Vagina (tissue), 2 donors: ENCODE measurements around the gene KRT73. TPM values are rescaled to one million over a fixed set of nuclear protein-coding genes. Genes with fewer than 3 reads are reported as not detected.

Experiments
- DNase-seq, 2 donors: peaks; one replicate each; pipeline ENCODE4 v3.0.0-alpha.2; 2017; ENCODE audit errors: extremely low spot score in 2 of 2
- H3K27ac ChIP-seq: fragments of 200-600 bp; sonication (generic); one replicate; pipeline ENCODE4 v1.5.1; 2019
- H3K27me3 ChIP-seq: fragments of 200-600 bp; sonication (generic); one replicate; pipeline ENCODE4 v1.5.1; 2019
- H3K36me3 ChIP-seq, 2 donors: fragments of 200-600 bp; sonication (generic); one replicate each; pipeline ENCODE4 v1.5.1; 2017 to 2019
- H3K4me1 ChIP-seq: fragments of 200-600 bp; sonication (generic); one replicate; pipeline ENCODE4 v1.5.1; 2019
- H3K4me3 ChIP-seq, 2 donors: fragments of 200-600 bp; sonication (generic); 1 replicate in 1 of 2; 2 replicates in 1 of 2; pipeline ENCODE4 v1.5.1; 2016 to 2019
- H3K9me3 ChIP-seq: fragments of 200-600 bp; sonication (generic); one replicate; pipeline ENCODE4 v1.5.1; 2019
- POLR2A ChIP-seq, 2 donors: fragments of 450-650 bp; IDR thresholded peaks; one replicate each; pipeline ENCODE4 v1.6.1; 2017; ENCODE audit warnings: antibody characterized with exemption in 2 of 2, mild to moderate bottlenecking in 2 of 2, moderate library complexity in 2 of 2
- POLR2AphosphoS5 ChIP-seq, 2 donors: sonication (generic); formaldehyde crosslinking; IDR thresholded peaks; one replicate each; pipeline ENCODE4 v1.9.0; 2017; ENCODE audit warnings: antibody characterized with exemption in 2 of 2, mild to moderate bottlenecking in 2 of 2, low read depth in 1 of 2; ENCODE audit not compliant: insufficient read depth in 1 of 2
- intact Hi-C: fragments of 100-400 bp; cut with DNase I; formaldehyde crosslinking; loops from one replicate; pipeline ENCODE4 v1.15.1; 2023
- total RNA-seq: library from RNA; depleted of rRNA; stranded (reverse); fragments of >200 nt; gene quantifications from one replicate; pipeline ENCODE4 v1.2.3, GENCODE V29; 2016
- TF ChIP-seq, protein P1 (sequence below), 3 experiments: fragments of 450-650 bp in 2 of 3; fragments of 200-600 bp in 1 of 3; sonication (generic) in 1 of 3; IDR thresholded peaks; one replicate each; pipeline ENCODE4 v1.5.1; 2017 to 2019; ENCODE audit warnings: antibody characterized with exemption in 3 of 3, mild to moderate bottlenecking in 2 of 3, moderate library complexity in 2 of 3

The KRT73 gene
- total RNA-seq, 1 donor from 2014 or later: not detected

DNA sequence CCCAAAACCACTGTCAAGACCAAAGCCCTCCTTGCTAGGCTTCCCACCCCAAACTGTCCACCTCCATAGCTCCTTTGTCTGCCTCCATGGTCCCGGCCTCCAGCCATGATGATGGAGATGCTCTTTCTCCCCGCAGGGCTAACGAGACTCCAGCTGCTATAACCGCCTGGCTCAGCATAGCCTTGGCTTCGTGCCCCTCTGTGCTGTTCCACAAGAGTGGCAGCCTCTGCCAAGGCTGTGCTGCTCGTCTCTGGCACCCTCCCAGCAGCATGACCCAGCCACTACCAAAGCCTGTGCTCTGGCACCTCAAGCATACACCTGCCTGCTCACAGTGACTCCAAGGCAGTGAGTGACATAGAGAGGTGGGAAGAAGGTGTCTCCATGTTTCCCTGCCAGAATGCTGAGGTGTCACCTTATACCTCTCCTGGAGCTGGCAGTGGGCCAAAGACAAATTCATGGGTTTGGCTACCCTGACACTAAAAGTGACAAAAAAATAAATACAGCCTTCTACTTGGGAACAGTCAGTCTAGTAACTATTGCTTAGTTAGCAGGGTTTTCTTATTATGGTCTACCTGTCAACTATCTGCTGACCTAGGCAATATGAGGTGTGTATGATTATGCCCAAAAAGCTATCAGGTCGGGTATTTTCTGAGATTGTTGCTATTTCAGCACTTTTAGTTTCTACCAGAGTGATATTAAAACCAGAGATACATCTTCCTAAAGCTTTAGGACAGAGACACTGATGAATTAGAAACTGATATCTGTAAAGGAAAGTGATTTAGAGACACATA is 16.1 kb upstream of the KRT73 start:
- TF ChIP-seq POLR2A (IDR thresholded peaks at IDR 0.05): no peak
- no peak for TF ChIP-seq POLR2AphosphoS5 (IDR thresholded peaks at IDR 0.05; ENCODE audit: insufficient read depth in 1 of 2, low read depth in 1 of 2)
- TF ChIP-seq, protein P1, sequence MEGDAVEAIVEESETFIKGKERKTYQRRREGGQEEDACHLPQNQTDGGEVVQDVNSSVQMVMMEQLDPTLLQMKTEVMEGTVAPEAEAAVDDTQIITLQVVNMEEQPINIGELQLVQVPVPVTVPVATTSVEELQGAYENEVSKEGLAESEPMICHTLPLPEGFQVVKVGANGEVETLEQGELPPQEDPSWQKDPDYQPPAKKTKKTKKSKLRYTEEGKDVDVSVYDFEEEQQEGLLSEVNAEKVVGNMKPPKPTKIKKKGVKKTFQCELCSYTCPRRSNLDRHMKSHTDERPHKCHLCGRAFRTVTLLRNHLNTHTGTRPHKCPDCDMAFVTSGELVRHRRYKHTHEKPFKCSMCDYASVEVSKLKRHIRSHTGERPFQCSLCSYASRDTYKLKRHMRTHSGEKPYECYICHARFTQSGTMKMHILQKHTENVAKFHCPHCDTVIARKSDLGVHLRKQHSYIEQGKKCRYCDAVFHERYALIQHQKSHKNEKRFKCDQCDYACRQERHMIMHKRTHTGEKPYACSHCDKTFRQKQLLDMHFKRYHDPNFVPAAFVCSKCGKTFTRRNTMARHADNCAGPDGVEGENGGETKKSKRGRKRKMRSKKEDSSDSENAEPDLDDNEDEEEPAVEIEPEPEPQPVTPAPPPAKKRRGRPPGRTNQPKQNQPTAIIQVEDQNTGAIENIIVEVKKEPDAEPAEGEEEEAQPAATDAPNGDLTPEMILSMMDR (IDR thresholded peaks at IDR 0.05): no peak
- Histone ChIP-seq H3K9me3 (no peaks in the 10 kb centered on the region), H3K4me3 (no peak overlapping the region), H3K27me3 (no peaks in the 10 kb centered on the region), H3K36me3 (no peaks in the 10 kb centered on the region), H3K4me1 (no peaks in the 10 kb centered on the region), H3K27ac (no peak overlapping the region)
- intact Hi-C loops: no loop called here
- peak; percentile 83 to 84 for DNase-seq

DNA sequence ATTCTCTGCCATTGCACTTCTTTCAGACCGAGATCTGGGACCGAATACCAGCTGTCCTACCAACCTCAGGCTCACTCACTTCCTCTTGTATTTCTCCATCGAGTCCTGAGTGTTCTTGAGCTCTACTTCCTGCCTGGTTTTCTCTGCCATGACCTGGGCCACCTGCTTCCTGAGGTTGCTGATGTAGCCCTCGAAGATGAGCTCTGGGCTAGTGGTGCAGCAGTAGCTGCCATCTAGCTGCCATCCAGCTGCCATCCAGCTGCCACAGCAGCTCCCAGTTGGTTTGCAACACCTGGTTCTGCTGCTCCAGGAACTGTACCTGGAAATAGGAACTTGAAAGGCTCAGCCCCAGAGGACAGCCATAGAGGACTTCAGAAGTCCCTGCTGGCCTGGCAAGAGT is 15.0 kb upstream of the KRT73 start:
- Histone ChIP-seq H3K4me1 (no peaks in the 10 kb centered on the region), H3K27ac (no peak overlapping the region), H3K4me3 (no peak overlapping the region), H3K9me3 (no peaks in the 10 kb centered on the region), H3K27me3 (no peaks in the 10 kb centered on the region), H3K36me3 (no peaks in the 10 kb centered on the region)
- peak in 1 of 2 donors; percentile 64 for DNase-seq
- TF ChIP-seq POLR2A (IDR thresholded peaks at IDR 0.05) (no peak), POLR2AphosphoS5 (IDR thresholded peaks at IDR 0.05; ENCODE audit: insufficient read depth in 1 of 2, low read depth in 1 of 2) (no peak)
- TF ChIP-seq, protein P1 (IDR thresholded peaks at IDR 0.05): no peak
- intact Hi-C loops: no loop called here

DNA sequence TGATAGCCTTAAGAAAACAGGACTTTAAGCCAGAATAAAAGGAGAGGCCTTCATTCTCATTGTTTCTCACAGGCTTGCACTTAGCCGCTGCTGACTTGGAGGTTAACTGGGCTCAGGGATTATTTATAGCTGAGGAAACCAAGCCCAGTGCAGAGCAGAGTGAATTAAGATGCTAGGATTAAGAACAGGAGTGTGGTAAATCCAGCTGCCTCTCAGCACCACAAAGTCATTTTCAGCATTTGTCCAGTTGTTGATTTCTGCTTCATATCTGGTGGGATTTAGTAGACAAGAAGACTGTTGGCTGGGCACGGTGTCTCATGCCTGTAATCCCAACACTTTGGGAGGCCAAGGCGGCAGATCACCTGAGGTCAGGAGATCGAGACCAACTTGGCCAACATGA is 14.3 kb upstream of the KRT73 start:
- DNase-seq: no peak
- Histone ChIP-seq H3K4me1 (no peaks in the 10 kb centered on the region), H3K4me3 (no peak overlapping the region), H3K9me3 (no peaks in the 10 kb centered on the region), H3K27ac (no peak overlapping the region), H3K36me3 (no peaks in the 10 kb centered on the region), H3K27me3 (no peaks in the 10 kb centered on the region)
- intact Hi-C loops: no loop called here
- TF ChIP-seq, protein P1 (IDR thresholded peaks at IDR 0.05): no peak
- TF ChIP-seq POLR2A (IDR thresholded peaks at IDR 0.05): no peak
- TF ChIP-seq POLR2AphosphoS5 (IDR thresholded peaks at IDR 0.05; ENCODE audit: insufficient read depth in 1 of 2, low read depth in 1 of 2): no peak

DNA sequence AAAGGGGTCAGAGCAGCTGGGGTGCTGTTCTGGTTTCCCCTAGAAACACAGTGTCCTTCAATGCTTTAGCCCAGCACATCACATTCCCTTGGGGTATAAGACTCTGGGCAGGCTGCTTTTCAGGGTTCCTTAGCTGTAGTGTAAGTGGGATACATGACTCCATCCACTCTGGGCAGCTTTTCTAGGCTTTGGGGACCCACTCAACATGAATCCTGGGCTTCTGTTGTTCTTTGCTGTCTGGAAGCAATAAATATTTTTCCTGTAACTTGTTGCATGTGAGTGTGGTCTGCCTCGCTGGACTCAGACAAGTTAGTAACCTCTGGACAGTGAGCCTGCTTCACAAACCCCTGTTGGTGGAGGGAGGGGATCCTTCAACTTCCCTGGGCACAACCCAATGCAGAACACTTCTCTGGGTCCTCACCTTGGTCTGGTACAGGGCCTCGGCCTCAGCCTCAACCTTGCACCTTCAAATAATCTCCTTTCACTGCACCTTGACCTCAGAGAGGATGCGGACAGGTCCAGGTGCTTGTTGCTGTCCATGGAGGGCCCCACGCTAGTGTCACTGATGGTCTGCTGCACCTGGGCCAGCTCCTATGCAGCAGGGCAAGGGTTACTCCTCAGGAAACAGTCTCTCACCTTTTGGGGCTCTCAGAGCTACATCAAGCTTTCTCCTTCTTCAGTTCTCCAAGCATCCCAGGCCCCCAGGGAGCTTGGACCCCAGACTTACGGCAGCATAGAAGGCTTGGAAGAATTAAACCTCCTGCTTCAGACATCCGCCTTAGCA is 13.5 kb upstream of the KRT73 start:
- intact Hi-C loops: no loop called here
- no peaks in the 10 kb centered on the region for H3K4me1 ChIP-seq
- no peaks in the 10 kb centered on the region for H3K9me3 ChIP-seq
- H3K36me3 ChIP-seq: no peaks in the 10 kb centered on the region
- peak; percentile 56 to 77 for DNase-seq
- no peak overlapping the region for H3K27ac ChIP-seq
- H3K4me3 ChIP-seq: no peak overlapping the region
- no peaks in the 10 kb centered on the region for H3K27me3 ChIP-seq
- TF ChIP-seq POLR2A (IDR thresholded peaks at IDR 0.05): no peak
- no peak for TF ChIP-seq POLR2AphosphoS5 (IDR thresholded peaks at IDR 0.05; ENCODE audit: insufficient read depth in 1 of 2, low read depth in 1 of 2)
- TF ChIP-seq, protein P1 (IDR thresholded peaks at IDR 0.05): no peak
